ENCODE data around the gene SAMD7.

DNA sequence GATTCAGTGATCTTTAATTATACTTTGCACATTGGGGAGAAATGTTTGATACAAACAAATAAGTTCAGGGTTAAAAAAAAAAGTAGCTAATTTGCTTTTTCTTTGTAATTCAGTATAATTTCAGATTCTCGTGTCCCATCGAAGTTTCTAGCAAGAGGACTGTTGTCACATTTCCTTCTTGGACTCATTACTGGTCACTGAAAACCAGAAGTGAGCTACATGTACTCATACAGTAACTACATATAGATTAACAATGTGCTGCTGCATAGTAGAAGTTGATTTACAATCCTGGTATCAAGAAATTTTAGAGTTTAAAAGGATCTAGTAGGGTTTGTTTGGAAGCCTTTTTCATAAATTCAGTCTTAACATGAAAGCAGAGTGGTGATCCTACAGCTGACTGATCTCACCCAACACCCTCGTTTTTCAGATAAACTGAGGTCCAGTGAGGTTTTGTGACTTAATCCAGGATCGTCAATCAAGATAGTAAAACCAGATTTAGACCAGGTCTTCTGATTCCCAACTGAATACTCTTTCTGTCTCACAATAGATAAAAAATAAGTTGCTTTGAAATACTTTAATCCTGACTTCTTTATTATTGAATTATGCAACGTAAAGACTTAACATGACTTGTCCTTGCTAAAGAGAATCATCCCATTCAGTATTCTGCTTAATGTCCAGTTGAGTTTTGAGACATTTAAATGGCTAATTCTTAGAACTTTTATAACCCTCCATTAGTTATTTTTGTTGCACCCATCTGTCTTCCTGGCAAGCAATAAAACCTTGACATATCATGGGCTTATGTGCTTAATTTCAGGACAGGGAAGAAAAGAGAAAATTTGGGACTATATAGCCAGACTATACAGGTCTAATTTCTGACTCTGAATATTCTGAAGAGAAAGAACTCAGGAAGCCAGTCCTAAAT is 58.1 kb downstream of the SAMD7 start:
- TF ChIP-seq, protein P1, sequence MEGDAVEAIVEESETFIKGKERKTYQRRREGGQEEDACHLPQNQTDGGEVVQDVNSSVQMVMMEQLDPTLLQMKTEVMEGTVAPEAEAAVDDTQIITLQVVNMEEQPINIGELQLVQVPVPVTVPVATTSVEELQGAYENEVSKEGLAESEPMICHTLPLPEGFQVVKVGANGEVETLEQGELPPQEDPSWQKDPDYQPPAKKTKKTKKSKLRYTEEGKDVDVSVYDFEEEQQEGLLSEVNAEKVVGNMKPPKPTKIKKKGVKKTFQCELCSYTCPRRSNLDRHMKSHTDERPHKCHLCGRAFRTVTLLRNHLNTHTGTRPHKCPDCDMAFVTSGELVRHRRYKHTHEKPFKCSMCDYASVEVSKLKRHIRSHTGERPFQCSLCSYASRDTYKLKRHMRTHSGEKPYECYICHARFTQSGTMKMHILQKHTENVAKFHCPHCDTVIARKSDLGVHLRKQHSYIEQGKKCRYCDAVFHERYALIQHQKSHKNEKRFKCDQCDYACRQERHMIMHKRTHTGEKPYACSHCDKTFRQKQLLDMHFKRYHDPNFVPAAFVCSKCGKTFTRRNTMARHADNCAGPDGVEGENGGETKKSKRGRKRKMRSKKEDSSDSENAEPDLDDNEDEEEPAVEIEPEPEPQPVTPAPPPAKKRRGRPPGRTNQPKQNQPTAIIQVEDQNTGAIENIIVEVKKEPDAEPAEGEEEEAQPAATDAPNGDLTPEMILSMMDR (conservative IDR thresholded peaks at IDR 0.05; ENCODE audit: low read depth, low read length) = no peak
- no peak for TF ChIP-seq EZH2 (IDR thresholded peaks at IDR 0.05; ENCODE audit: low read length, unreplicated experiment)
- TF ChIP-seq EZH2phosphoT487 (IDR thresholded peaks at IDR 0.05; ENCODE audit: borderline replicate concordance, low read length) = no peak
